Activated gamma-delta T cell treated with anti-CD3 and anti-CD28 coated beads, Interleukin-2, amount 50 U/mL, for 16 hours (primary cell): ENCODE data around the gene KANSL1L.

Experiments
- DNase-seq: peaks from one replicate; pipeline ENCODE4 v3.0.0-alpha.2; 2020; ENCODE audit warnings: low read depth

KANSL1L gene

GRCh38 chr2:210072922-210073509 is 98.2 kb downstream of the KANSL1L start:
- no peak for DNase-seq

GRCh38 chr2:210072493-210072892 is 98.7 kb downstream of the KANSL1L start:
- no peak for DNase-seq

GRCh38 chr2:210063306-210063705 is 107.9 kb downstream of the KANSL1L start:
- no peak for DNase-seq

- DNase-seq: no peak
These were observed 115.4 kb downstream of the KANSL1L start for GRCh38 chr2:210055825-210056224.

GRCh38 chr2:210054696-210055095 is 116.5 kb downstream of the KANSL1L start:
- DNase-seq: no peak

- no peak for DNase-seq
These were observed 120.3 kb downstream of the KANSL1L start for GRCh38 chr2:210050885-210051284.

GRCh38 chr2:210049831-210050230 is 121.4 kb downstream of the KANSL1L start:
- no peak for DNase-seq

GRCh38 chr2:210046851-210047500 is 124.2 kb downstream of the KANSL1L start:
- no peak for DNase-seq

- DNase-seq: no peak
These were observed 133.1 kb downstream of the KANSL1L start for GRCh38 chr2:210038078-210038477.

GRCh38 chr2:210035679-210036078 is 135.5 kb downstream of the KANSL1L start:
- DNase-seq: no peak

- no peak for DNase-seq
These were observed 137.0 kb downstream of the KANSL1L start for GRCh38 chr2:210034087-210034683.

- DNase-seq: no peak
These were observed 143.0 kb downstream of the KANSL1L start for GRCh38 chr2:210028178-210028577.

GRCh38 chr2:210027608-210028007 is 143.6 kb downstream of the KANSL1L start:
- DNase-seq: no peak

- DNase-seq: no peak
These were observed 148.4 kb downstream of the KANSL1L start for GRCh38 chr2:210022824-210023223.

- no peak for DNase-seq
These were observed 151.1 kb downstream of the KANSL1L start for GRCh38 chr2:210020138-210020537.

- DNase-seq: no peak
These were observed 161.3 kb downstream of the KANSL1L start for GRCh38 chr2:210009896-210010295.

GRCh38 chr2:210009126-210009525 is 162.1 kb downstream of the KANSL1L start:
- no peak for DNase-seq

GRCh38 chr2:210007895-210008294 is 163.3 kb downstream of the KANSL1L start:
- no peak for DNase-seq

- DNase-seq: no peak
These were observed 166.3 kb downstream of the KANSL1L start for GRCh38 chr2:210004881-210005280.

- DNase-seq: no peak
These were observed 167.8 kb downstream of the KANSL1L start for GRCh38 chr2:210003359-210003758.

GRCh38 chr2:210002158-210003157 is 168.8 kb downstream of the KANSL1L start, which contains the start of gene RPE:
Gene RPE (plus strand): TSS chr2:210002638. CDS start chr2:210002662, 24 bp downstream.
- DNase-seq: peak; percentile 97
